GM21367 (cell line): ENCODE measurements around the gene SHISA9.
"Not testable (repeated sequence)": the region's sequence is repeated elsewhere in the genome, so short reads cannot be mapped to it uniquely, and the experiment has no call there.

Source experiments
- ATAC-seq: cut with Tn5 transposase; IDR thresholded peaks from one replicate; pipeline ENCODE4 v1.9.1; 2021; ENCODE audit not compliant: unreplicated experiment

Gene SHISA9

DNA sequence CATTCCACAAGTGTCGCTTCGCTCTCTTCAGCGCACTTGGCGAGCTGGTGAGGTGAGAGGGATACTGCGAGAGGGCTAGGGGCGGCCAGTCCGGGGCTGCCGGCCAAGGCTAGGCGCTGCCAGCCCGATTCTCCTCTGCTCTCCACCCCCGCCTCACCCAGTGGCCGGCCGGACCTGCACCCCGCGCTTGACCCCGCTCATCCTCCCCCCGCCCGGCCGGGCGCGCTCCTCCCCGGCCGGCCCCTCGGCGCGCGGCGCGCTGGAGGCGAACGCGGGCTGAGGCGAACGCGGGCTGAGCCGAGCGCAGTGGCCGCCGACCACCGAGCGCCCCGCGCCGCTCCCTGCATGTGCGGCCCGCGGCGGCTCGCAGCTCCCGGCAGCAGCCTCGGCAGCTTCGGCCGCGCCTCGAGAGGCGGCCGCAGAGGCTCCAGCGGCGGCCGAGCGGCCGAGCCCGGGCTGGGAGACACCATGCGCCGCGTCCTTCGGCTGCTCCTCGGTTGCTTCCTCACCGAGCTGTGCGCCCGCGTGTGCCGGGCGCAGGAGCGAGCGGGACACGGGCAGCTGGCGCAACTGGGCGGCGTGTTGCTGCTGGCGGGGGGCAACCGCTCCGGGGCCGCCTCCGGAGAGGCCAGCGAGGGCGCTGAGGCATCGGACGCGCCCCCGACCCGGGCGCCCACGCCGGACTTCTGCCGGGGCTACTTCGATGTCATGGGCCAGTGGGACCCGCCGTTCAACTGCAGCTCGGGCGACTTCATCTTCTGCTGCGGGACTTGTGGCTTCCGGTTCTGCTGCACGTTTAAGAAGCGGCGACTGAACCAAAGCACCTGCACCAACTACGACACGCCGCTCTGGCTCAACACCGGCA lies at the start of gene SHISA9:
TSS of gene SHISA9 (plus strand) at position 2 of the 865 bp plus-strand sequence.
- ATAC-seq, result no peak

DNA sequence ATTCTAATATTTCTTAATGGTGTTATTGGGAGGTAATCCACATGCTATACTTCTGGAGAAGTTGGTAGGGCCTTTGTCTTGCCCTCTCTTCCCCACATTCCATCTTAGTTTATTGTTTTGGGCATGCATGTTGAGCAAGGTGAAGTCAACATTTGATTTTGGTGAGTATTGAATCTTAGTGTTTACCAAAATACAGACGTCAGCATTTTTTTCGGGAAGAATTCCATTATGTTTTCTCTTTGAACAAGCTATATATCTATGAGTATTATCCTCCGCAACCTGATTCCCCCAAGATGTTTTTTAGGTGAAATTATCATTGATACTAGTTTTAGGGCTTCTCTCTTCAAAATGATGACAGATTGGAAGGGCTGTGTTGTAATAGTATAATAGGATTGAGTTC lies 47.4 kb upstream of the SHISA9 start:
- no peak for ATAC-seq

DNA sequence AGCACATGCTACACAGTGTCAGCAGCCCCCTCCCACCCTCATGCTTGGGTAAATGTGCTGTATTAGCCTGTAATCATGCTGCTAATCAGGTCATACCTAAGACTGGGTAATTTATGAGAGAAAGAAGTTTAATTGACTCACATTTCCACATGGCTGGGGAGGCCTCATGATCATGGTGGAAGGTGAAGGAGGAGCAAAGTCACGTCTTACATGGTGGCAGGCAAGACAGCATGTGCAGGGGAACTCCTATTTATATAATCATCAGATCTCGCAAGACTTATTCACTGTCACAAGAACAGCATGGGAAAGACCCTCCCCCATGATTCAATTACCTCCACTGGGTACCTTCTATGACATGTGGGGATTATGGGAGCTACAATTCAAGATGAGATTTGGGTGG lies 44.0 kb upstream of the SHISA9 start:
- ATAC-seq, result not testable (repeated sequence)

DNA sequence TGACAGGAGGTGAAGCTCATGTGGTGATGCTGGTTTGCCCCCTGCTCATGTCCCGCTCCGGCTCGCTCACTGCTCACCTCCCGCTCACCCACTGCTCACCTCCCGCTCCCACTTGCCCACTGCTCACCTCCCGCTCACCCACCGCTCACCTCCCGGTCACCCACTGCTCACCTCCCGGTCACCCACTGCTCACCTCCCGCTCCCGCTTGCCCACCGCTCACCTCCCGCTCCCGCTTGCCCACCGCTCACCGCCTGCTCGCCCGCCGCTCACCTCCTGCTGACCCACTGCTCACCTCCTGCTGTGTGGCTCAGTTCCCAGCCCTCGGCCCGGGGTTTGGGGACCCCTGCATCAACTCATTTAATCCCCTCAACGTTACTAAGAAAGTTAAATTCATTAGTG lies 39.1 kb upstream of the SHISA9 start:
- ATAC-seq, result no peak

DNA sequence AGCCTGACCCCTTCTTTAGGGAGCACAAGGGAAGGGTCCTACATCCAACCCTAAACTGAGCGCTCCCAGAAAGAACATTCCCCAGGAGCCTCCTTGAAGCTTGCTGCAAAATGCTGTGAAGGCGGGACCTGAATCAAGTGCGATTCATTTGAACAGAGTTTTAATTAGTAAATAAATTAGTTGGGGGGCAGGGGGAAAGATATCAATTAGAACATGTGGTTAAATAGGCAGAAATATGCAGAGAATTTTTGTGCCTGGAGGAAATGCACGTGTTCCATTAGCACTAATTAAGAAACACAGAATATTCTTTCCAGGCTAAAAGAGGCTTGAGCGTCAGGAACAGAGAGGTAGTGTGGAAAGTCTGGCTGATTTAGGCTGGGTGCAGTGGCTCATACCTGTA lies 38.5 kb upstream of the SHISA9 start:
- ATAC-seq, result no peak

DNA sequence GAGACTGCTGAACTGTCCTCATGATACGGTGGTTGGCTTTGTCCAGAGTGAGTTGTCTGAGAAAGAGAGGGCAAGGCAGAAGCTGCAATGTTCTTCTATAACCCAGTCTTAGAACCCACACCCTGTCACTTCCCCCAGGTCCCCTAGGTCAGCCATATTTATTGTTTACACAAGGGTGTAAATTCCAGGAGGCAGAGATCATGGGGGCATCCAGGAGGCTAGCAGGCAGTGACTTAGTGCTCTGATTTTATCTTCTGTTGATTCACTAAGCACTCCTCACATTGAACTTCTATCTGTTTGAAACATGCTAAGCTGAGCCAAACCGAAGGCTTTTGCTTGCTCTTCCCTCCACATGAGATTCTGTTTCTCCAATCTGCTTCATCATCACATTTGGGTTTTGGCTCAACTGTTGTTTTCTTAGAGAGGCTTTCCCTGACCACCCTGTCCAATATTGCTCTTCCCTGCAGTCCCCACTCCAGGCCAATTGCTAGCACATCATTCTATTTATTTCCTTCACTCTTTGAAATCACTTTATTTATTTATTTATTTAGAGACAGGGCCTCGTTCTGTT lies 34.3 kb upstream of the SHISA9 start:
- ATAC-seq, result no peak

DNA sequence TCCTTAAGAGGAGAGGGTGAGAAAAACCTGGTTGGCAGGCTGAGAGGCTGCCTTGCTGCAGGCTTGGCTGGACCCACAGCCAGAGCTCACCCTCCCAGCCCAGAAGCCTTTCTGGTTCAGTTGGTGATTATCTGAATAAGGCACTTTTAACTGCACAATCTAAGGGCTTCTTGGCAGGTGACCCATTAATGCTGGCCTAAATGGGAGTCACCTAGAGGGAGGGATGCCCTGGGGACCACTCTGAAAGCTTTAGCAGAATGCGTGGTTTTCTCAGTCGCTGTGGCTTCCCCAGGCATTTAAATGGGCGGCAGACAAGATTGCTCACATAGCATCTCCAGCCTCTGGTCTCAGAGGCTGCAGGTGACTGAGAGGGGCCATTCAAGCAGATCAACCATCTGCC lies 33.2 kb upstream of the SHISA9 start:
- ATAC-seq, result no peak

DNA sequence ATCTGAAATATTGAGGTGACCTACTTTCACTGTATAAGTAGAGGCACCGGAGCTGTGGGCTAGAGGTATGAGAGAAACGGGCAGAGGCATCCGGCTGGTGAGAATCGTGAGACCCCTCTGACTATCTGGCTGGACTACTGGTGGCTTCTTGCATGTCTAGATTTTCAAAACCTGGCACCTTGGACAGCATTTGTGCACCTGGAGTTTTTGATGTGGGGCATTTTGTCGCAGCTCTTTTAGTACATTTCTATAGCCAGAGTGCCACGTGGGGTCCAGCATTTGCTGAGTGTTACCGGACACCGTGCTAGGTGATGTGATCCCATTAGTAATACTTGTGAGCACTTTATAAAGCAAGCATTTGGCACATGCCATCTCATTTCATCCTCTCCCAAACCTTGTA lies 32.6 kb upstream of the SHISA9 start:
- no peak for ATAC-seq

DNA sequence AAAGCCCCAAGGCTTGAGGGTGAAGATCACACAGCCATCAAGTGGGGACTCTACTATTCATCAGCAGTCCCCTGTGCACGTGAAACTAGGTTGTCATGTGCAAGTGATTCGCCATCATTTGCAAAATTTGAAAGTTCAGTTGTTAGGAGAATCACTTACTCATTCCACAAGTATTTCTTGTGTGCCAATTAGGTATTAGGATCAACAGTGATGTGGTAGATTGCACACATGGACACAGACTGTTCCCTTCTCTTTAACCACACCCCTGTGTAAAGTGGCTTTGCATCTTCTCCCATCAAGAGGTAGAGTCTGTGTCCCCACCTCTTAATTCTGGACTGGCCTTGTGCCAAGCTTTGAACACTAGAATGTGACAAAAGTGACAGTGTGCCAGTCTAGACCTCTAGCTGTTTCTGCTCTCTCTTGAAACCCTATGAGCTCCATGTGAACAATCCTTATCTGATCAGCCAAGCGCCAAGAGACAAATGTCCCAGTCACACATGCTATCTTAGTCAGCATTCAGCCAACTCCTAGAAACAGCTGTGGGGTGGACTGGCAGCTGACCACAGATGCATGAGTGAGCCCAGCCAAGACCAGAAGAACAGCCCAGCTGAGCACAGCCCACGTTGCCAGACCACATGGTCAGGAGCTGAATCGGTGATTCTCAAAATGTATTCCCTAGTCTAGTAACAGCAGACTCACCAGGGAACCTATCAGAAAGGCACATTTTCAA lies 31.5 kb upstream of the SHISA9 start:
- no peak for ATAC-seq

DNA sequence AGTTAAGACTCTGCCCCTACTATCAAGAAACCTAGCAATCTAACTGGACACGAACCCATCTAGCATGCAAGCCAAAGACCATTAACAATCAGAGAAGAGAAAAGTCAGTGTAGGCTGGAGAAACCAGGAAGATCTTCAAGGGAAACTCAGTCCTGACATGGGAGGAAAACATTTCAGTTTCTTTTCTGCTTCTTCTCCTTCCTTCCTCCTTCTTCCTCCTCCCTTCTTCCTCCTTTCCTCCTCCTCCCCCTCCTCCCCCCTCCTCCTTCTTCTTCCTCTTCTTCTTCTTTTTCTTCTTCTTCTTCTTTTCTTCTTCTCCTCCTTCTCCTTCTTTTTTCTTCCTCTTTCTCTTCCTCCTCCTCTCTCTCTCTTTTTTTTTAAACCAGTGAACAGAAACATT lies 29.6 kb upstream of the SHISA9 start:
- no peak for ATAC-seq

DNA sequence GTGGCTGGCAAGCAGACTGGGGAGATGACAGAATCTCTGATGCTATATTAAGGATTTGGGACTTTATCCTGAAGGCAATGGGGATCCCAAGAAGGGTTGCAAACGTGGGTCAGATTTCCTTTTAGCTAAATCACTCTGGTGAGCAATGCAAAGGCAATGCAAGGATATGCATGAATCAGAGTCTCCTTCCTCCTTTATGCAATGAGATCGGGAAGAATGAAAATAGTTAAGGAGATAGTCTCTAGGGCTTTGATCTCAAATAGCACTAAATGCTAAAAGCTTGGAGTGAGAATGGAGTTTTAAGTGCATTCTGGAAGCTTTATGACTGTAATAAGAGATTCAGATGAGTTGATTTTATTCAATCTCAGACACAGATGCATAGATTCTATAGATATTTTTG lies 27.2 kb upstream of the SHISA9 start:
- ATAC-seq, result no peak

DNA sequence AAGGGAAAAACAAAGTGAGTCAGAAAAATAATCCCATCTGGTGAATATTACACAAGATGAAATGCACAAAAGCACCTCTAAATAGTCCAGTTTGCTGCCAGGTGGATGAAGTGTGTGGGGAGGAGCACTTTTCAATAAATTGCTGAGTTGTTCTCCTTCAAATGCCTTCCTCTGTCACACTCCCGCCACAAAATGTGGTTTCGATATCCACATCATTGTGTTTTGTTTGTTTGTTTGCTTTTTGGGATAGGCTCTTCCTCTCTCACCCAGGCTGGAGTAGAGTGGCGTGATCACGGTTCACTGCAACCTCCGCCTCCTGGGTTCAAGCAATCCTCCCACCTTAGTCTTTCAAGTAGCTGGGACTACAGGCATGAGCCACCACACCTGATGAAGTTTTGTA lies 24.6 kb upstream of the SHISA9 start:
- ATAC-seq, result no peak

DNA sequence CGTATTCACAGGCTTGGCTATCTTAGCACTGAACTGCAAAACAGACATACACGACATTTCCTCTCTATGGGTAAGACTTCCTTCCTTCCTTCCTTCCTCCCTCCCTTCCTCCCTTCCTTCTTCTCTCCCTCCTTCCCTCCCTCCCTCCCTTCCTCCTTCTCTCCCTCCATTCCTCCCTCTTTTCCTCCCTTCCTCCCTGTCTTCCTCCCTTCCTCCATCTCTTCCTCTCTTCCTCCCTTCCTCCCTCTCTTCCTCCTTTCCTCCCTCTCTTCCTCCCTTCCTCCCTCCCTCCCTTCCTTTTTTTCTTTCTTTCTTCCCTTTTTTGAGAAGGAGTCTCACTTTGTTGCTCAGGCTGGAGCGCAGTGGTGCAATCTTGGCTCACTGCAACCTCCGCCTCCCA lies 22.4 kb upstream of the SHISA9 start:
- no peak for ATAC-seq

DNA sequence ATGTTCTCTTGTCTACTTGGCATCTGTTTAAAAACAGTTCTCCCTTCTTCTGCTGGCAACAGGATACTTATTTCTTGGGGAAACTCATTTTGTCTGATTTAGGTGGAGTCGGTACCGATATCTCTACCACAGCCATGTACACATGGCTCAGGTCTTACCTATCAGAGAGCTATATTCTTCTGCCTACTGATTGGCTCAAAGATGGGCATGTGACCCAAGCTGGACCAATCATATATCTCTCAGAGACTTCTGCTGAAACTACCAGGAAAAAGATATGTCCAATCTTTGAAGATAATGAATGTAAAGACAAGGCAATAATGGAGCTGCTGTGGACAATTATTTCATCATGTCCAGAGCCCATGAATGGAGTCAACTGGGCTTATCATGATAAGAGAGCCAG lies 21.6 kb upstream of the SHISA9 start:
- ATAC-seq, result no peak

DNA sequence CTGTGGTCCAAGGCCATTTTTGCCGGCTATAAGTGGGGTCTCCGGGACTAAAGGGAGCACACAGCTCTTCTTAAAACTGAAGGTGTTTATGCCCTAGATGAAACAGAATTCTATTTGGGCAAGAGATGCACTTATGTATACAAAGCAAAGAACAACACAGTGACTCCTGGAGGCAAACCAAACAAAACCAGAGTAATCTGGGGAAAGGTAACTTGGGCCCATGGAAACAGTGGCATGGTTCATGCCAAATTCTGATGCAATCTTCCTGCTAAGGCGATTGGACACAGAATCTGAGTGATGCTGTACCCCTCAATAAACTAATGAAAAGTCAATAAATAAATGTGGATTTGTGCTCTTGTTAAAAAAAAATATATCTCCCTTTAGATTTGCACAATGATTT lies 20.2 kb upstream of the SHISA9 start:
- no peak for ATAC-seq

DNA sequence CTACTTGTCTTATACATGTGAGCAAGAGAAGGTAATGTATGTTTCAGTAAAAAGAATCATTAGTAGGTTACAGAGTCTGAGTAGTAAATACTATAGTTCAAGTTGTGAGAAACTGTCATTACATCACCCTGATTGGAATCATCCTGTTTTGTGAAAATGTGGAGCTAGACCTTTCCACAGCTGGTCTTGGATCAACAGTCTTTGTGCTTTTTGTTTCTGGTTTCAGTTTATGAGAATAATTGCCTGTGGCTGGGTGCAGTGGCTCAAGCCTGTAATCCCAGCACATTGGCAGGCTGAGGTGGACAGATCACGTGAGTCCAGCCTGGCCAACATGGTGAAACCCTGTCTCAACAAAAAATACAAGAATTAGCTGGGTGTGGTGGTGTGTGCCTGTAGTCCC lies 19.7 kb upstream of the SHISA9 start:
- no peak for ATAC-seq

DNA sequence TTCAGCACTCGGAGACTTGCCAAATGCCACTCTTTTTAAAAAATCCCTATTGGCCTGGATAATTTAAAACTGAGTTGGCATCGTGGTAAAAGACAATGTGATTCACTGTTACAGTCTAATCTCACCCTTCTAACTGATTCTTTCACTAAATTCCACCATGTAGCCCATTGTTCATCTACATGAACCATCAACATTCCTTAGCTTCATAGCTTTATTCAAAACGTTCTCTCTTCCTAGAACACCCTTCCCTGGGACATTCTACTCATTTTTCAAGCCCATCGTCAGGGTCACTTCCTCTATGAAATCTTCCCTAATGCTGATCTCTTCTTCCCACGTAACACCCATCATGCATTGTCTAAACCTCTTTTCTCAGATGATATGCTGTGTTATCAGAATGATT lies 15.7 kb upstream of the SHISA9 start:
- ATAC-seq, result no peak

DNA sequence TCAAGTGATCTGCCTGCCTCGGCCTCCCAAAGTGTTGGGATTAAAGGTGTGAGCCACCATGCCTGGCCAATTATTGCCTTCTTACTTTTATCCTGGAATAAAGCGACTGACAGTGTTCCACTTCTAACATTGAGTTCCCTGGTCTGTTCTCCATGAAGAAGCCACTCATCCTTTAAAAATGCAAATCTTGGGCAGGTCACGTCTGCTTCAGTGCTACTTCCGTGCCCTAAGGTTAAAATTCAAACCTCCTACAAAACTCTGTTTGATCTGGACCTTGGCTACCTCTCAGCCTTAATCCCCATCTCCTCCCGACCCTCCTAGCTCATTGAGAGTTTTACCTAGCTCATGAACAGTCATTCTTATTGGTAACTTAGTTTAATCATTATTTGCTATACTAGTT lies 9.6 kb upstream of the SHISA9 start:
- no peak for ATAC-seq

DNA sequence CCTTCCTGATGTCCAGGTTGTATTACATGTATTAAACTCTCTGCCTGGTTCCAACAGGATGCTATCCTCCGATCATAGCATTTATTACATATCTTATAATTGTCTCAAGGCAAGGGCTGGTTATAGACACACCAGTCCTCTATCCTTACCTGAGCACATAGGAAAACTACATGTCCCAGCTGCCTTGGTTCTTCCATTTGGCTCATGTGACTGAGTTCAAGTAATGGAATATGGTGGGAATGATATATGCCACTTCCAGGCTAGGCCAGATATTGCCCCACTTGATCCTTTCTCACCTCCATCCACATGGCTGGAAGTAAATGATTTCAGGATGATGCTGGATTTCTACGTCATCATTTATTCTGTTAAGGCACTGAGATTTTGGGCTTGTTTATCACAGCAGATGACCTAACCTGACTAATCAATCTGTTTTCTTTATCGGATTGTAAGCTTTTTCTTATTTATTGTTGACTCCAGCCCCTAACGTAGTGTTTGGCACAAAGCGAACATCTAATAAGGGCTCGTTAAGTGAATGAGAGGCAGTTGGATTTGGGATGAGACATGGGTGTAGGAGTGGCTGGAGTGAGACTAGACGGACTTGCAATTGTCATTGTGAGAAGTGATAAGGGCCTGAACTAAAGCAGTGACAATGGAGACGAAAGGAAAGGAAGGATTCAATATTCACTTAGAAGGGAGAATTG lies 8.2 kb upstream of the SHISA9 start:
- no peak for ATAC-seq

DNA sequence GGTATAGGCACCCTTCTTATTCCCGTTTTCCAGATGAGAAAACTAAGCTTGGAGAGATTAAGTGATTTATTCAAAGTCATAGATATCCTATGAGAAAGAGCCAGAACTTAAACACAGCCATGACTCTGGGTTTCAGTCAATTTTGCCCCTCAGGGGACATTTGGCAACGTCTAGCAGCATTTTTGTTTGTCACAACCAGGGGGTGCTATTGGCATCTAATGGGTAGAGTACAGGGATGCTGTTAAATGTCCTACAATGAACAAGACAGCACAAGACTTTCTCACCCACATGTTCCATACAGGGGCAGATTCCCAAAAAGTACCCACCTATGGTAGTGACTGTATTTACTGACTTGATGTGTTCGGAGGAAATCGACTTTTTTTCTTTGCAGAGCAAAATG lies 4.8 kb upstream of the SHISA9 start:
- no peak for ATAC-seq

DNA sequence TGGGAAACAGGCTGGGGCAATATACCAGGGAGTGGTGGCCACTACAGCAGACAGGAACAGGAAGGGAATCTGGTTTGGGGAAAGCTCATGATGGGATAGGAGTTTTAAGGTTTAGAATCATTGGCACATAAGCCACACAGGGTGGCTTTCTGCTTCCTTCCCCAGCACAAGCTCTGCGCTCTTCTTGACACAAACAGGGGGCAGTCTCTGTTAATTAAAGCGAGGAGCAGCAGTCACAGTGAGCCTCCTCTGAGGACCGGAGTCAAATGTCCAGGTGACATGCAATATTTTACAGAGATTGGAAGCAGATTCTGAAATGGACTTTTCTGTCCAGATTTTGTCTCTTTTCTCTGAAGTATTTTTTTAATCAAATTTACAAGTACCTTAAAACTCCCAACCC lies 2.8 kb upstream of the SHISA9 start:
- no peak for ATAC-seq
